ENCODE measurements around the gene HEPN1. TPM values are rescaled to one million over a fixed set of nuclear protein-coding genes. Genes with fewer than 3 reads are reported as not detected.

Gene HEPN1
- total and polyA plus RNA-seq, 9 of the 15 experiments (the other 6 are each of a cell fraction or from before 2014, with no cell fraction given): not detected

GRCh38 chr11:124877910-124878758 lies 40.9 kb upstream of the HEPN1 start (continued):
- TF ChIP-seq, protein P1, sequence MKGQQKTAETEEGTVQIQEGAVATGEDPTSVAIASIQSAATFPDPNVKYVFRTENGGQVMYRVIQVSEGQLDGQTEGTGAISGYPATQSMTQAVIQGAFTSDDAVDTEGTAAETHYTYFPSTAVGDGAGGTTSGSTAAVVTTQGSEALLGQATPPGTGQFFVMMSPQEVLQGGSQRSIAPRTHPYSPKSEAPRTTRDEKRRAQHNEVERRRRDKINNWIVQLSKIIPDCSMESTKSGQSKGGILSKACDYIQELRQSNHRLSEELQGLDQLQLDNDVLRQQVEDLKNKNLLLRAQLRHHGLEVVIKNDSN (CRISPR knock-in tag; IDR thresholded peaks at IDR 0.05): no peak
- TF ChIP-seq ZKSCAN1 (IDR thresholded peaks at IDR 0.05; ENCODE audit: low read depth, low read length) (no peak), ZNF589 (CRISPR knock-in tag; IDR thresholded peaks at IDR 0.05; ENCODE audit: low read depth) (no peak), SAFB (IDR thresholded peaks at IDR 0.05; ENCODE audit: borderline replicate concordance, low read depth, low read length) (no peak), NCOA4 (IDR thresholded peaks at IDR 0.05; ENCODE audit: partially characterized antibody) (no peak), HES1 (IDR thresholded peaks at IDR 0.05; ENCODE audit: low read depth) (no peak), GATAD2A (IDR thresholded peaks at IDR 0.05) (no peak), ARID2 (IDR thresholded peaks at IDR 0.05) (no peak)

All from K562 (cell line).